ENCODE measurements around the gene CAB39. TPM values are rescaled to one million over a fixed set of nuclear protein-coding genes. Genes with fewer than 3 reads are reported as not detected.

The CAB39 gene
- total and polyA plus RNA-seq, 2 experiments from 2014 or later: 18.7 to 67.5 TPM

DNA sequence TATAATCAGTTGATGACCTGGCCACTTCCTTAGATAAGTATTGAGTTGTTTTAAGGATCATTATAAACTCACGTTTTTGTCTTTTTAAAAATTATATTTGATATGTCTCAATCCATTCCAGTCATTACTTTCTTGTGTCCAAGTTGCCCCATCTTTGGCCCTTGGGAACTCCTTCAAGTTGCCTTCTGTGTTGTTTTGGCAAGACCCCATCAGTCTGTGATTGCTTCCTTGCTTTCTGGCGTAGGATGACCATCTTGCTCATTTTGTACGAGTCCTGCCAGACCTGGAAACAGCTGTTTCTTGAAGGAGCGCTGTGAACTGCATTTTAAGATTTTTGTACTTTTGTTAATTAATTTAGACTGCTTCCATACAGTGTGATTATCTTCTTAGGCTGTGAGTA is 83.2 kb downstream of the CAB39 start:
- no peaks in the 10 kb centered on the region for H3K9me3 Mint-ChIP-seq

DNA sequence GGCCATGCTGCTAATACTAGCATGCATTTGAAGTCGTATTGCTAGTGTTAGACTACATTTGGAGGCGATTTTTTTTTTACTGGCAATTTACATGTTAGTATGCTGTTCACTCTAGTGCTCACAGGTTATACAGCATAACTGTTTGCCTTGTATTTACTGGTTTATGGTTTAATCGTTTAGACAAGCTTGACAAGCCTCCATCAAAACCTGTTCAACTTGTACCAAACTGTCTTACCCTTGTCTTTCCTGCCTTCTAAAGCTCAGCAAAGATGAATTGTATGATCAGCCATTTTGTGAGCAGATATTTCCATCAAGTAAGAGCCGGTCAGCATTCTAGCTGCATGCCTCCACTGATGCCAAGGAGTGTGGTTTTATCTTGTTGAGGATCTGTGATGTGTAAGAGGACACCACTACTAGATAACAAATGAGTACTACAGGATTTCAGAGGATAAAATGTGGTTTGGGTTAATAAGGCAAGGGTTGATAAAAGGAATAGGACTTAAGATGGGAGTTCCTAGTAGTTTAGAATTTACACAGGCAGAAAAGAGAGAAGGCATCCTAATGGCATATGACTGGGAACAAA is 83.7 kb downstream of the CAB39 start:
- DNase-seq (ENCODE audit: low spot score) (no peak), ATAC-seq (no peak)
- no peaks in the 10 kb centered on the region for H3K9me2 ChIP-seq (ENCODE audit: insufficient read depth)
- H3K36me3 ChIP-seq (ENCODE audit: insufficient read depth): peaks cover 12% of the 10 kb centered on the region; the same call in 1 of the 2 replicates
- H3K4me1 Mint-ChIP-seq: peaks cover 16% of the 10 kb centered on the region
- H3K36me3 Mint-ChIP-seq (ENCODE audit: low read depth): peaks cover 42% of the 10 kb centered on the region
- no peaks in the 10 kb centered on the region for H4K20me1 ChIP-seq (replicated peaks; ENCODE audit: insufficient read depth)
- H2AFZ ChIP-seq: no peak overlapping the region
- H3K4me2 ChIP-seq: no peak overlapping the region
- H3K4me3 Mint-ChIP-seq: no peak overlapping the region
- H3K4me1 ChIP-seq (ENCODE audit: insufficient read depth): peaks cover 20% of the 10 kb centered on the region
- peaks cover 8% of the 10 kb centered on the region for H3K79me2 ChIP-seq (replicated peaks; ENCODE audit: insufficient read depth)
- no peaks in the 10 kb centered on the region for H3K9me3 Mint-ChIP-seq
- H3K27ac ChIP-seq (ENCODE audit: low read depth): no peak overlapping the region; the same call in 1 of the 2 replicates
- no peak overlapping the region for H3K4me3 ChIP-seq
- no peaks in the 10 kb centered on the region for H3K27me3 ChIP-seq (ENCODE audit: insufficient read depth)
- H3F3A ChIP-seq (replicated peaks; ENCODE audit: low read depth): no peaks in the 10 kb centered on the region
- no peaks in the 10 kb centered on the region for H3K27me3 Mint-ChIP-seq (ENCODE audit: insufficient read depth, low read depth, poor library complexity)
- 0 out of 2 replicates have a peak overlapping the region, but pooled peaks have one; percentile 7 for H3K27ac Mint-ChIP-seq
- TF ChIP-seq STAT1 (IDR thresholded peaks at IDR 0.05; ENCODE audit: unreplicated experiment) (no peak), NANOG (IDR thresholded peaks at IDR 0.05; ENCODE audit: borderline replicate concordance) (no peak), CREB1 (CRISPR knock-in tag; IDR thresholded peaks at IDR 0.05; ENCODE audit: low read depth) (no peak), JUNB (IDR thresholded peaks at IDR 0.05; ENCODE audit: unreplicated experiment) (no peak), POLR2AphosphoS5 (IDR thresholded peaks at IDR 0.05; ENCODE audit: low read depth) (no peak)
- TF ChIP-seq, protein P1, sequence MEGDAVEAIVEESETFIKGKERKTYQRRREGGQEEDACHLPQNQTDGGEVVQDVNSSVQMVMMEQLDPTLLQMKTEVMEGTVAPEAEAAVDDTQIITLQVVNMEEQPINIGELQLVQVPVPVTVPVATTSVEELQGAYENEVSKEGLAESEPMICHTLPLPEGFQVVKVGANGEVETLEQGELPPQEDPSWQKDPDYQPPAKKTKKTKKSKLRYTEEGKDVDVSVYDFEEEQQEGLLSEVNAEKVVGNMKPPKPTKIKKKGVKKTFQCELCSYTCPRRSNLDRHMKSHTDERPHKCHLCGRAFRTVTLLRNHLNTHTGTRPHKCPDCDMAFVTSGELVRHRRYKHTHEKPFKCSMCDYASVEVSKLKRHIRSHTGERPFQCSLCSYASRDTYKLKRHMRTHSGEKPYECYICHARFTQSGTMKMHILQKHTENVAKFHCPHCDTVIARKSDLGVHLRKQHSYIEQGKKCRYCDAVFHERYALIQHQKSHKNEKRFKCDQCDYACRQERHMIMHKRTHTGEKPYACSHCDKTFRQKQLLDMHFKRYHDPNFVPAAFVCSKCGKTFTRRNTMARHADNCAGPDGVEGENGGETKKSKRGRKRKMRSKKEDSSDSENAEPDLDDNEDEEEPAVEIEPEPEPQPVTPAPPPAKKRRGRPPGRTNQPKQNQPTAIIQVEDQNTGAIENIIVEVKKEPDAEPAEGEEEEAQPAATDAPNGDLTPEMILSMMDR (conservative IDR thresholded peaks at IDR 0.05; ENCODE audit: low read depth in 2 of 2): no peak
- TF ChIP-seq, protein P2, sequence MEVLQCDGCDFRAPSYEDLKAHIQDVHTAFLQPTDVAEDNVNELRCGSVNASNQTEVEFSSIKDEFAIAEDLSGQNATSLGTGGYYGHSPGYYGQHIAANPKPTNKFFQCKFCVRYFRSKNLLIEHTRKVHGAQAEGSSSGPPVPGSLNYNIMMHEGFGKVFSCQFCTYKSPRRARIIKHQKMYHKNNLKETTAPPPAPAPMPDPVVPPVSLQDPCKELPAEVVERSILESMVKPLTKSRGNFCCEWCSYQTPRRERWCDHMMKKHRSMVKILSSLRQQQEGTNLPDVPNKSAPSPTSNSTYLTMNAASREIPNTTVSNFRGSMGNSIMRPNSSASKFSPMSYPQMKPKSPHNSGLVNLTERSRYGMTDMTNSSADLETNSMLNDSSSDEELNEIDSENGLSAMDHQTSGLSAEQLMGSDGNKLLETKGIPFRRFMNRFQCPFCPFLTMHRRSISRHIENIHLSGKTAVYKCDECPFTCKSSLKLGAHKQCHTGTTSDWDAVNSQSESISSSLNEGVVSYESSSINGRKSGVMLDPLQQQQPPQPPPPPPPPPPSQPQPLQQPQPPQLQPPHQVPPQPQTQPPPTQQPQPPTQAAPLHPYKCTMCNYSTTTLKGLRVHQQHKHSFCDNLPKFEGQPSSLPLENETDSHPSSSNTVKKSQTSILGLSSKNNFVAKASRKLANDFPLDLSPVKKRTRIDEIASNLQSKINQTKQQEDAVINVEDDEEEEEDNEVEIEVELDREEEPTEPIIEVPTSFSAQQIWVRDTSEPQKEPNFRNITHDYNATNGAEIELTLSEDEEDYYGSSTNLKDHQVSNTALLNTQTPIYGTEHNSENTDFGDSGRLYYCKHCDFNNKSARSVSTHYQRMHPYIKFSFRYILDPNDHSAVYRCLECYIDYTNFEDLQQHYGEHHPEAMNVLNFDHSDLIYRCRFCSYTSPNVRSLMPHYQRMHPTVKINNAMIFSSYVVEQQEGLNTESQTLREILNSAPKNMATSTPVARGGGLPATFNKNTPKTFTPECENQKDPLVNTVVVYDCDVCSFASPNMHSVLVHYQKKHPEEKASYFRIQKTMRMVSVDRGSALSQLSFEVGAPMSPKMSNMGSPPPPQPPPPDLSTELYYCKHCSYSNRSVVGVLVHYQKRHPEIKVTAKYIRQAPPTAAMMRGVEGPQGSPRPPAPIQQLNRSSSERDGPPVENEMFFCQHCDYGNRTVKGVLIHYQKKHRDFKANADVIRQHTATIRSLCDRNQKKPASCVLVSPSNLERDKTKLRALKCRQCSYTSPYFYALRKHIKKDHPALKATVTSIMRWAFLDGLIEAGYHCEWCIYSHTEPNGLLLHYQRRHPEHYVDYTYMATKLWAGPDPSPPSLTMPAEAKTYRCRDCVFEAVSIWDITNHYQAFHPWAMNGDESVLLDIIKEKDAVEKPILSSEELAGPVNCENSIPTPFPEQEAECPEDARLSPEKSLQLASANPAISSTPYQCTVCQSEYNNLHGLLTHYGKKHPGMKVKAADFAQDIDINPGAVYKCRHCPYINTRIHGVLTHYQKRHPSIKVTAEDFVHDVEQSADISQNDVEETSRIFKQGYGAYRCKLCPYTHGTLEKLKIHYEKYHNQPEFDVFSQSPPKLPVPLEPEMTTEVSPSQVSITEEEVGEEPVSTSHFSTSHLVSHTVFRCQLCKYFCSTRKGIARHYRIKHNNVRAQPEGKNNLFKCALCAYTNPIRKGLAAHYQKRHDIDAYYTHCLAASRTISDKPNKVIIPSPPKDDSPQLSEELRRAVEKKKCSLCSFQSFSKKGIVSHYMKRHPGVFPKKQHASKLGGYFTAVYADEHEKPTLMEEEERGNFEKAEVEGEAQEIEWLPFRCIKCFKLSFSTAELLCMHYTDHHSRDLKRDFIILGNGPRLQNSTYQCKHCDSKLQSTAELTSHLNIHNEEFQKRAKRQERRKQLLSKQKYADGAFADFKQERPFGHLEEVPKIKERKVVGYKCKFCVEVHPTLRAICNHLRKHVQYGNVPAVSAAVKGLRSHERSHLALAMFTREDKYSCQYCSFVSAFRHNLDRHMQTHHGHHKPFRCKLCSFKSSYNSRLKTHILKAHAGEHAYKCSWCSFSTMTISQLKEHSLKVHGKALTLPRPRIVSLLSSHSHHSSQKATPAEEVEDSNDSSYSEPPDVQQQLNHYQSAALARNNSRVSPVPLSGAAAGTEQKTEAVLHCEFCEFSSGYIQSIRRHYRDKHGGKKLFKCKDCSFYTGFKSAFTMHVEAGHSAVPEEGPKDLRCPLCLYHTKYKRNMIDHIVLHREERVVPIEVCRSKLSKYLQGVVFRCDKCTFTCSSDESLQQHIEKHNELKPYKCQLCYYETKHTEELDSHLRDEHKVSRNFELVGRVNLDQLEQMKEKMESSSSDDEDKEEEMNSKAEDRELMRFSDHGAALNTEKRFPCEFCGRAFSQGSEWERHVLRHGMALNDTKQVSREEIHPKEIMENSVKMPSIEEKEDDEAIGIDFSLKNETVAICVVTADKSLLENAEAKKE (CRISPR knock-in tag; IDR thresholded peaks at IDR 0.05): no peak

More for the DNA sequence above, 83.2 kb downstream of the CAB39 start:
- Mint-ChIP-seq H3K27ac (0 out of 2 replicates have a peak overlapping the region, but pooled peaks have one; percentile 7), H3K27me3 (ENCODE audit: insufficient read depth, low read depth, poor library complexity) (no peaks in the 10 kb centered on the region), H3K4me3 (no peak overlapping the region), H3K36me3 (ENCODE audit: low read depth) (peaks cover 42% of the 10 kb centered on the region), H3K4me1 (peaks cover 16% of the 10 kb centered on the region)
- ATAC-seq (no peak), DNase-seq (ENCODE audit: low spot score) (no peak)
- Histone ChIP-seq H3K4me2 (no peak overlapping the region), H3K4me1 (ENCODE audit: insufficient read depth) (peaks cover 20% of the 10 kb centered on the region), H3K4me3 (no peak overlapping the region), H3F3A (replicated peaks; ENCODE audit: low read depth) (no peaks in the 10 kb centered on the region), H3K36me3 (ENCODE audit: insufficient read depth) (peaks cover 12% of the 10 kb centered on the region; the same call in 1 of the 2 replicates), H3K27me3 (ENCODE audit: insufficient read depth) (no peaks in the 10 kb centered on the region), H3K27ac (ENCODE audit: low read depth) (no peak overlapping the region; the same call in 1 of the 2 replicates), H3K79me2 (replicated peaks; ENCODE audit: insufficient read depth) (peaks cover 8% of the 10 kb centered on the region), H2AFZ (no peak overlapping the region), H3K9me2 (ENCODE audit: insufficient read depth) (no peaks in the 10 kb centered on the region), H4K20me1 (replicated peaks; ENCODE audit: insufficient read depth) (no peaks in the 10 kb centered on the region)
- no peak for TF ChIP-seq NANOG (IDR thresholded peaks at IDR 0.05; ENCODE audit: borderline replicate concordance)
- TF ChIP-seq, protein P3, sequence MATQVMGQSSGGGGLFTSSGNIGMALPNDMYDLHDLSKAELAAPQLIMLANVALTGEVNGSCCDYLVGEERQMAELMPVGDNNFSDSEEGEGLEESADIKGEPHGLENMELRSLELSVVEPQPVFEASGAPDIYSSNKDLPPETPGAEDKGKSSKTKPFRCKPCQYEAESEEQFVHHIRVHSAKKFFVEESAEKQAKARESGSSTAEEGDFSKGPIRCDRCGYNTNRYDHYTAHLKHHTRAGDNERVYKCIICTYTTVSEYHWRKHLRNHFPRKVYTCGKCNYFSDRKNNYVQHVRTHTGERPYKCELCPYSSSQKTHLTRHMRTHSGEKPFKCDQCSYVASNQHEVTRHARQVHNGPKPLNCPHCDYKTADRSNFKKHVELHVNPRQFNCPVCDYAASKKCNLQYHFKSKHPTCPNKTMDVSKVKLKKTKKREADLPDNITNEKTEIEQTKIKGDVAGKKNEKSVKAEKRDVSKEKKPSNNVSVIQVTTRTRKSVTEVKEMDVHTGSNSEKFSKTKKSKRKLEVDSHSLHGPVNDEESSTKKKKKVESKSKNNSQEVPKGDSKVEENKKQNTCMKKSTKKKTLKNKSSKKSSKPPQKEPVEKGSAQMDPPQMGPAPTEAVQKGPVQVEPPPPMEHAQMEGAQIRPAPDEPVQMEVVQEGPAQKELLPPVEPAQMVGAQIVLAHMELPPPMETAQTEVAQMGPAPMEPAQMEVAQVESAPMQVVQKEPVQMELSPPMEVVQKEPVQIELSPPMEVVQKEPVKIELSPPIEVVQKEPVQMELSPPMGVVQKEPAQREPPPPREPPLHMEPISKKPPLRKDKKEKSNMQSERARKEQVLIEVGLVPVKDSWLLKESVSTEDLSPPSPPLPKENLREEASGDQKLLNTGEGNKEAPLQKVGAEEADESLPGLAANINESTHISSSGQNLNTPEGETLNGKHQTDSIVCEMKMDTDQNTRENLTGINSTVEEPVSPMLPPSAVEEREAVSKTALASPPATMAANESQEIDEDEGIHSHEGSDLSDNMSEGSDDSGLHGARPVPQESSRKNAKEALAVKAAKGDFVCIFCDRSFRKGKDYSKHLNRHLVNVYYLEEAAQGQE (IDR thresholded peaks at IDR 0.05; ENCODE audit: unreplicated experiment): no peak
